ENCODE measurements around the gene ZBTB4.

GRCh38 chr17:7462474-7463371 is 16.7 kb downstream of the ZBTB4 start:
- TF ChIP-seq, protein P1, sequence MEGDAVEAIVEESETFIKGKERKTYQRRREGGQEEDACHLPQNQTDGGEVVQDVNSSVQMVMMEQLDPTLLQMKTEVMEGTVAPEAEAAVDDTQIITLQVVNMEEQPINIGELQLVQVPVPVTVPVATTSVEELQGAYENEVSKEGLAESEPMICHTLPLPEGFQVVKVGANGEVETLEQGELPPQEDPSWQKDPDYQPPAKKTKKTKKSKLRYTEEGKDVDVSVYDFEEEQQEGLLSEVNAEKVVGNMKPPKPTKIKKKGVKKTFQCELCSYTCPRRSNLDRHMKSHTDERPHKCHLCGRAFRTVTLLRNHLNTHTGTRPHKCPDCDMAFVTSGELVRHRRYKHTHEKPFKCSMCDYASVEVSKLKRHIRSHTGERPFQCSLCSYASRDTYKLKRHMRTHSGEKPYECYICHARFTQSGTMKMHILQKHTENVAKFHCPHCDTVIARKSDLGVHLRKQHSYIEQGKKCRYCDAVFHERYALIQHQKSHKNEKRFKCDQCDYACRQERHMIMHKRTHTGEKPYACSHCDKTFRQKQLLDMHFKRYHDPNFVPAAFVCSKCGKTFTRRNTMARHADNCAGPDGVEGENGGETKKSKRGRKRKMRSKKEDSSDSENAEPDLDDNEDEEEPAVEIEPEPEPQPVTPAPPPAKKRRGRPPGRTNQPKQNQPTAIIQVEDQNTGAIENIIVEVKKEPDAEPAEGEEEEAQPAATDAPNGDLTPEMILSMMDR (conservative IDR thresholded peaks at IDR 0.05; ENCODE audit: low read depth, low read length): no peak
- no peak for TF ChIP-seq EZH2 (IDR thresholded peaks at IDR 0.05; ENCODE audit: low read length, unreplicated experiment)
- TF ChIP-seq EZH2phosphoT487 (IDR thresholded peaks at IDR 0.05; ENCODE audit: borderline replicate concordance, low read length): no peak

Measured in PC-3 (cell line).